Non-pigmented ciliary epithelial cell (primary cell): ENCODE results near the gene ZNF197.
"Not testable (repeated sequence)": the region's sequence is repeated elsewhere in the genome, so short reads cannot be mapped to it uniquely, and the experiment has no call there.

Source experiments
- DNase-seq: peaks from one replicate; pipeline ENCODE4 v3.0.0-alpha.2; 2010; ENCODE audit warnings: low read depth

Gene ZNF197

GRCh38 chr3:44624749-44625480 lies at the start of gene ZNF197:
TSS of gene ZNF197 (plus strand) at chr3:44625036. CDS start at chr3:44629155, 4,119 bp downstream.
- peak; percentile 38 for DNase-seq

GRCh38 chr3:44576613-44577012 lies 48.2 kb upstream of the ZNF197 start:
- DNase-seq: no peak

GRCh38 chr3:44577354-44577952 lies 47.4 kb upstream of the ZNF197 start:
- not testable (repeated sequence) for DNase-seq

- not testable (repeated sequence) for DNase-seq
Measured at GRCh38 chr3:44578316-44578715, 46.5 kb upstream of the ZNF197 start.

- DNase-seq: not testable (repeated sequence)
Measured at GRCh38 chr3:44578924-44579515, 45.8 kb upstream of the ZNF197 start.

GRCh38 chr3:44579749-44580148 lies 45.1 kb upstream of the ZNF197 start:
- DNase-seq: not testable (repeated sequence)

GRCh38 chr3:44580971-44581370 lies 43.9 kb upstream of the ZNF197 start:
- not testable (repeated sequence) for DNase-seq

GRCh38 chr3:44584646-44585501 lies 40.0 kb upstream of the ZNF197 start, which contains the start of gene ZNF660:
TSS of gene ZNF660 (plus strand) at chr3:44584964. CDS start at chr3:44594194, 9,230 bp downstream.
- DNase-seq: no peak

- DNase-seq: no peak
Measured at GRCh38 chr3:44596621-44597020, 28.2 kb upstream of the ZNF197 start.

GRCh38 chr3:44601749-44602148 lies 23.1 kb upstream of the ZNF197 start:
- no peak for DNase-seq

GRCh38 chr3:44612678-44613077 lies 12.2 kb upstream of the ZNF197 start:
- no peak for DNase-seq

- DNase-seq: no peak
Measured at GRCh38 chr3:44628716-44629115, 3.9 kb downstream of the ZNF197 start.

GRCh38 chr3:44632193-44632592 lies 7.4 kb downstream of the ZNF197 start:
- no peak for DNase-seq

GRCh38 chr3:44642337-44642736 lies 17.5 kb downstream of the ZNF197 start:
- no peak for DNase-seq

GRCh38 chr3:44643024-44643423 lies 18.2 kb downstream of the ZNF197 start:
- no peak for DNase-seq

GRCh38 chr3:44647771-44648170 lies 22.9 kb downstream of the ZNF197 start:
- DNase-seq: no peak

- peak; percentile 71 for DNase-seq
Measured at GRCh38 chr3:44648564-44649229, 23.9 kb downstream of the ZNF197 start, which contains the start of gene ZNF35. TSS of gene ZNF35 (plus strand) at chr3:44648732. CDS start at chr3:44651068, 2,336 bp downstream.

- no peak for DNase-seq
Measured at GRCh38 chr3:44649709-44650108, 24.9 kb downstream of the ZNF197 start.

GRCh38 chr3:44654039-44654438 lies 29.2 kb downstream of the ZNF197 start:
- DNase-seq: no peak

- no peak for DNase-seq
Measured at GRCh38 chr3:44659015-44659414, 34.2 kb downstream of the ZNF197 start.

- DNase-seq: no peak
Measured at GRCh38 chr3:44659434-44659833, 34.6 kb downstream of the ZNF197 start.
